ACHN (cell line): ENCODE measurements around the gene GALR3.
"Not testable (repeated sequence)": the region's sequence is repeated elsewhere in the genome, so short reads cannot be mapped to it uniquely, and the experiment has no call there.

Source experiments
- DNase-seq: peaks from one replicate; pipeline ENCODE4 v3.0.0-alpha.2; 2015
- in situ Hi-C: cut with HindIII; loops from 2 replicates; pipeline ENCODE4 v1.10.0; 2017; ENCODE audit warnings: low sequenced_read_pairs, low pct_ligation_motif_present, low pct_unique_long_range_greater_than_20kb

The GALR3 gene

GRCh38 chr22:37823134-37823985 is at the start of gene GALR3:
GALR3 (plus strand) TSS chr22:37823382; CDS start chr22:37823407, 25 bp downstream.
- no peak for DNase-seq
- in situ Hi-C loops, result no loop called here

GRCh38 chr22:37774728-37775127 is 48.5 kb upstream of the GALR3 start:
- DNase-seq, result no peak
- in situ Hi-C loops, result no loop called here

- in situ Hi-C loops, result no loop called here
- DNase-seq, result no peak
Observed at GRCh38 chr22:37775785-37776638, 47.2 kb upstream of the GALR3 start.

- no peak for DNase-seq
- in situ Hi-C loops, result no loop called here
Observed at GRCh38 chr22:37776639-37777005, 46.6 kb upstream of the GALR3 start.

GRCh38 chr22:37777122-37777687 is 46.0 kb upstream of the GALR3 start:
- DNase-seq, result peak; percentile 88
- in situ Hi-C loops, result no loop called here

- DNase-seq, result no peak
- in situ Hi-C loops, result no loop called here
Observed at GRCh38 chr22:37778370-37779009, 44.7 kb upstream of the GALR3 start.

- peak; percentile 24 for DNase-seq
- in situ Hi-C loops, result no loop called here
Observed at GRCh38 chr22:37781434-37782059, 41.6 kb upstream of the GALR3 start.

- peak; percentile 18 for DNase-seq
- in situ Hi-C loops, result no loop called here
Observed at GRCh38 chr22:37782340-37783168, 40.6 kb upstream of the GALR3 start.

GRCh38 chr22:37784829-37785495 is 38.2 kb upstream of the GALR3 start:
- DNase-seq, result no peak
- in situ Hi-C loops, result no loop called here

GRCh38 chr22:37790234-37790633 is 32.9 kb upstream of the GALR3 start:
- no peak for DNase-seq
- in situ Hi-C loops, result no loop called here

- no peak for DNase-seq
- in situ Hi-C loops, result no loop called here
Observed at GRCh38 chr22:37792494-37792893, 30.7 kb upstream of the GALR3 start.

- in situ Hi-C loops, result no loop called here
- DNase-seq, result no peak
Observed at GRCh38 chr22:37794376-37794775, 28.8 kb upstream of the GALR3 start.

GRCh38 chr22:37796079-37796478 is 27.1 kb upstream of the GALR3 start:
- DNase-seq, result no peak
- in situ Hi-C loops, result no loop called here

- in situ Hi-C loops, DNase-seq: not testable (repeated sequence)
Observed at GRCh38 chr22:37797259-37797658, 25.9 kb upstream of the GALR3 start.

GRCh38 chr22:37797874-37798500 is 25.2 kb upstream of the GALR3 start:
- DNase-seq, result no peak
- in situ Hi-C loops, result no loop called here

- in situ Hi-C loops, DNase-seq: not testable (repeated sequence)
Observed at GRCh38 chr22:37799979-37800378, 23.2 kb upstream of the GALR3 start.

GRCh38 chr22:37801946-37802309 is 21.3 kb upstream of the GALR3 start:
- DNase-seq, result no peak
- in situ Hi-C loops, result no loop called here
